ENCODE measurements around the gene MCFD2.
A peak's percentile ranks its signal among the peaks of the same experiment; 100 is the strongest.

MCFD2 gene

DNA sequence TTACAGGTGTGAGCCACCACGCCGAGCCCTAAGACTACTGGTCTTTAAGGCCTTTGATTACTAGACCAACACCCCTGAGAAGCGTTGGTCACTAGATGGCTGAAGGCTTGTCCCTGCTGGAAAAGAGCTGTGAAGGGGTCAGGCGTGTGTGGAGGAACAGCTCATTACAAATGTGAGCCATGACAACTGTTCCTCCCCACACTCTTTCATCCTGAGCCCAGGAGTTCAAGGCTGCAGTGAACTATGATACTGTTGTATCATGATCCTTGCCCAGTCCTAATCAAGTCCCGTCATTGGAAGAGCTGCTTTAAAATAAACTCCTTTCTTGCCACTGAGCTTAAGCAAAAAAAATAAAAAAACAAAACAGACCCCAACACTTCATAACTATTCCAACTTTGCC, 19.5 kb upstream of the MCFD2 start:
- no peak for TF ChIP-seq POLR2A (IDR thresholded peaks at IDR 0.05; ENCODE audit: low read depth, low read length)
- TF ChIP-seq POLR2AphosphoS5 (IDR thresholded peaks at IDR 0.05; ENCODE audit: low read depth, low read length), result no peak
- TF ChIP-seq TAF1 (IDR thresholded peaks at IDR 0.05; ENCODE audit: borderline replicate concordance, low read depth, low read length), result no peak
- no peak for DNase-seq (ENCODE audit: insufficient read length)
- no peak for FAIRE-seq

DNA sequence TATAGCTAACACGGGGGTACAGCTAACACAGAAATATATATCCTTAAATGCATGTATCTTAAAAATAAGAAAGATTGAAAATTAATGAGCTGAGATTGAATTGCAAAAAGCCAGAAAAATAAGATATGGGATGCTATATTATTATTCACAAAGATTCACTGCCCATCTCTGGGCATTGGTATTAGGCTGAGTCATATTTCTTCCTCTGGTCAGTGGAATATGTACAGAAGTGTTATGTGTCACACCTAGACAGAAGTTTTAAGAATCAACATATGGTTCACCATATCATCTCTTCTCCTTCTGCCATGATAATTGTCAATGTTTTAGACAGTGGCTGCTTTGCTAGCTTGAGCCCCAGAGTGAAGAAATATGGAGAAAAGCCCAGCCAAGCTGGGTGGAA, 14.0 kb upstream of the MCFD2 start:
- FAIRE-seq (no peak), DNase-seq (ENCODE audit: insufficient read length) (no peak)
- TF ChIP-seq POLR2AphosphoS5 (IDR thresholded peaks at IDR 0.05; ENCODE audit: low read depth, low read length) (no peak), TAF1 (IDR thresholded peaks at IDR 0.05; ENCODE audit: borderline replicate concordance, low read depth, low read length) (no peak), POLR2A (IDR thresholded peaks at IDR 0.05; ENCODE audit: low read depth, low read length) (no peak)

- TF ChIP-seq POLR2AphosphoS5 (IDR thresholded peaks at IDR 0.05; ENCODE audit: low read depth, low read length) (no peak), POLR2A (IDR thresholded peaks at IDR 0.05; ENCODE audit: low read depth, low read length) (no peak), TAF1 (IDR thresholded peaks at IDR 0.05; ENCODE audit: borderline replicate concordance, low read depth, low read length) (no peak)
- FAIRE-seq (no peak), DNase-seq (ENCODE audit: insufficient read length) (no peak)
Measured at GRCh38 chr2:46926863-46927262, 11.3 kb upstream of the MCFD2 start.

DNA sequence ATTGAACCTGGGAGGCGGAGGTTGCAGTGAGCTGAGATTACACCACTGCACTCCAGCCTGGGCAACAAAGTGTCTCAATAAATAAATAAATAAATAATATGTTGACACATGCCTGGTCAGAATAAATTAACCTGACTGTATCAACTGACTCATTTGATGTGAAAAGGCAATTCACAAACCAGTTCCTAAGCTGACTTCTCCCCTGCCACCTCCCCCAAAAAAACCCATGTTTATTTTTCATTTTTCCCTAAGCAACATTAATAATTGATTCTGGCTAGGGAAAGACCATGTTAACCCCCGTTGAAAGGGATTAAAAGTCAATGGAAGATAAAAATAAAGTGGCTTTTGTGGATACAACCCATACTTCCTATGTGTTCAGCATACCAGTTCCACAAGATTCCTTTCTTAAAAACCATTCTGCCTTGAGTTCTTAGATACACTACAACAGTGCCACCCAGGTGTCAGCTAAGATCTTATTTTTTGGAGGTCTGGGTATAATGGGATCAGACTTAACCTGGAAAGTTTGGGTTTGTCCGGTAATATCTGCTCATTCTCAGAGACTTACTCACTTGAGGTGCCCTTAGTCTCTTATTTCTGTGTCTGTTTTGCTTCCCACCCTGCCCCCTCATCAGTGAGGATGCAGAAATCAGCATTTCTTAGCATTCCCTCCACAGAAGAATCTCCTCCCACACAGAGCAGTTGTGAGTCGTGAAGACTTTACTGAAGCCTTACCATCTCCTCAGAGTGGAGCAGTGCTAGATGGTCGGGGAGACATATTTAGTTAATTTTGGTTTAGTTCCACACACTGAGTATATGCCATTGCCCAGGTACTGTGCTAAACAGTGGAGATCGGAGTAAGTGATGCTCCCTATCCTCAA, 10.1 kb upstream of the MCFD2 start:
- no peak for DNase-seq (ENCODE audit: insufficient read length)
- no peak for FAIRE-seq
- TF ChIP-seq TAF1 (IDR thresholded peaks at IDR 0.05; ENCODE audit: borderline replicate concordance, low read depth, low read length), result no peak
- no peak for TF ChIP-seq POLR2AphosphoS5 (IDR thresholded peaks at IDR 0.05; ENCODE audit: low read depth, low read length)
- no peak for TF ChIP-seq POLR2A (IDR thresholded peaks at IDR 0.05; ENCODE audit: low read depth, low read length)

- TF ChIP-seq POLR2A (IDR thresholded peaks at IDR 0.05; ENCODE audit: low read depth, low read length) (no peak), TAF1 (IDR thresholded peaks at IDR 0.05; ENCODE audit: borderline replicate concordance, low read depth, low read length) (no peak), POLR2AphosphoS5 (IDR thresholded peaks at IDR 0.05; ENCODE audit: low read depth, low read length) (no peak)
- FAIRE-seq, result no peak
- no peak for DNase-seq (ENCODE audit: insufficient read length)
Measured at GRCh38 chr2:46924608-46925007, 9.0 kb upstream of the MCFD2 start.

DNA sequence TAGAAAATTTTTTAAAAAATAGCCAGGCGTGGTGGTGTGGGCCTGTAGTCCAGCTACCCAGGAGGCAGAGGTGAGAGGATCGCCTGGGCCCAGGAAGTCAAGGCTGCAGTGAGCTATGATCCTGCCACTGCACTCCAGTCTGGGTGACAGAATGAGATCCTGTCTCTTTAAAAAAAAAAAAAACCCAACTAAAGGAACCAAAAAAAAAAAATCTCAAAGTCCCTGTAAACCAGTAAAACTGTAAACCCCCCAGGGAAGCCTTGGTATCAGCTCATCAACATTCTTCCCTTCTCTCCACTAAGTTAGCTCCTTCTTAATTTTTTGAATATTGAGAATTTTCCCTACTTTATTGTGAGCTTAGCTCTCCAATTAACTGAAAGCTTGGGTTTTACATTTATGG, 8.4 kb upstream of the MCFD2 start:
- no peak for FAIRE-seq
- DNase-seq (ENCODE audit: insufficient read length), result no peak
- TF ChIP-seq POLR2AphosphoS5 (IDR thresholded peaks at IDR 0.05; ENCODE audit: low read depth, low read length), result no peak
- TF ChIP-seq TAF1 (IDR thresholded peaks at IDR 0.05; ENCODE audit: borderline replicate concordance, low read depth, low read length), result no peak
- TF ChIP-seq POLR2A (IDR thresholded peaks at IDR 0.05; ENCODE audit: low read depth, low read length), result no peak

GRCh38 chr2:46923041-46923528, 7.5 kb upstream of the MCFD2 start:
- FAIRE-seq, result no peak
- no peak for TF ChIP-seq TAF1 (IDR thresholded peaks at IDR 0.05; ENCODE audit: borderline replicate concordance, low read depth, low read length)
- TF ChIP-seq POLR2AphosphoS5 (IDR thresholded peaks at IDR 0.05; ENCODE audit: low read depth, low read length), result no peak
- no peak for TF ChIP-seq POLR2A (IDR thresholded peaks at IDR 0.05; ENCODE audit: low read depth, low read length)
- no peak for DNase-seq (ENCODE audit: insufficient read length)

DNA sequence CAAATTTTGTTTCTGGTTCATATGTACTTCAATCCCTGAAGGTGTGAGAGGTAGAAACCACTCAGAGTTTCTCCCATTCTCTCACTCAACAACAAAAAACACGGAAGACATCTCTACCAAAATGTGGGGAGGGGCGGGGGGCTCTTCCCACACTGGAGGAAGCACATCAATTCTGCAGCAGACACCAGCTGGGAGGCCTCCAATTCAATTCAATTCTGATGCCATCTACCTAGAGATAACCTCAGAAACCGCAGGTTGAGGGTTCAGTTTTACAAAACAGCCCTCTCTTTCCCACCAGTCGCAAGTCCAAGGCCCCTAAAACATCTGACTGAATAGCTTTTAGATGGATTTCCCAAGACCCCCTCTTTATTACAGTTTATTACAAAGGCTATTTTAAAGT, 7.0 kb upstream of the MCFD2 start:
- TF ChIP-seq POLR2A (IDR thresholded peaks at IDR 0.05; ENCODE audit: low read depth, low read length) (no peak), POLR2AphosphoS5 (IDR thresholded peaks at IDR 0.05; ENCODE audit: low read depth, low read length) (no peak), TAF1 (IDR thresholded peaks at IDR 0.05; ENCODE audit: borderline replicate concordance, low read depth, low read length) (no peak)
- DNase-seq (ENCODE audit: insufficient read length) (no peak), FAIRE-seq (no peak)

DNA sequence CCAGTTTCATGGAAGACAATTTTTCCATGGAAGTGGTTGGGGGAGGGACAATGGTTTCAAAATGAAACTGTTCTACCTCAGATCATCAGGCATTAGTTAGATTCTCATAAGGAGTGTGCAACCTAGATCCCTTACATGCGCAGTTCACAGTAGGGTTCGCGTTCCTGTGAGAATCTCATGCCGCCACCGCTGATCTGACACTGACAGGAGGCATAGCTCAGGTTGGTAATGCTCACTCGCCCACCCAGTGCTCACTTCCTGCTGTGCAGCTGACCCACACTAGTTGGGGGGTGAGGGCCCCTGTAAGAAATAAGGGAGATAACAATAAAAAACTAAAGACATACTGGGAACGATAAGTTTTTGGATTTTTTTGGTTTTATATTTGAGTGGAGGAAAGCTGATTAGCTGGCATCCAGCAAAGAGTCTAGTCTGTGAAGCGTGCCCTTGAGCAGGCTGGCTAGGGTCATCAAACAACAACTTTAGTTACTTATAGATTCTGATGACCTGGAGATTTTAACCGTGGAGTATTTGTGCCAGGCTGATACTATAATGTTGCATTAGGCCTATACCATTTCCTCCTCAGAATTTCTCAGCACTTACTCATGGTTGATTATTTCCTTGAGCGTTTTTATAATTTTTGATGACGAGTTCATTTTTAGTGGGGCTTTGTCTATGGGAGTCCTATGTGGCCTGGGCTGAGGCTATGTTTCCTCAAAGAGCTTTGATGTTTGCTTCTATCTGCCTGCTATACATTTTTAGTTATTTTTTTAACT, 6.3 kb upstream of the MCFD2 start:
- TF ChIP-seq POLR2A (IDR thresholded peaks at IDR 0.05; ENCODE audit: low read depth, low read length) (no peak), TAF1 (IDR thresholded peaks at IDR 0.05; ENCODE audit: borderline replicate concordance, low read depth, low read length) (no peak), POLR2AphosphoS5 (IDR thresholded peaks at IDR 0.05; ENCODE audit: low read depth, low read length) (no peak)
- FAIRE-seq, result no peak

DNA sequence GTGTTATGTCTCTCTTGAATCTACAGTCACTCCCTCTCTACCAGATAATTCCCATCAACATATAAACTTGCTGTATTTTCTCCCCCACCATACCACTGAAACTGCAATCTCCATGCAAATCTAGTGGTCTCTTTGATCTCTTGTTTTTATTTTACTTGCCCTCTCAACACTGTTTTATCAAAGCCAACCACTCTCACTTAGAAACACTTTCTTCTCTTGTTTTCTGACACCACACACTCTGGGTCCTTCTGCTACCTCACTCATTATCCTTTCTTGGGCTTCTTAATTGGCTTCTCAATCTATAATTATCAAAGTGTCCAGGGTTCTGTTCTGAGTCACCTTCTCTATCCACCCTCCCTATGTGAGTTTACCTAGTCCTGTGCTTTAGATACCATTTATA, 2.0 kb upstream of the MCFD2 start:
- FAIRE-seq (no peak), DNase-seq (ENCODE audit: insufficient read length) (no peak)
- TF ChIP-seq TAF1 (IDR thresholded peaks at IDR 0.05; ENCODE audit: borderline replicate concordance, low read depth, low read length) (no peak), POLR2AphosphoS5 (IDR thresholded peaks at IDR 0.05; ENCODE audit: low read depth, low read length) (no peak), POLR2A (IDR thresholded peaks at IDR 0.05; ENCODE audit: low read depth, low read length) (no peak)

More for the DNA sequence above, 6.3 kb upstream of the MCFD2 start:
- DNase-seq (ENCODE audit: insufficient read length), result no peak

- TF ChIP-seq POLR2AphosphoS5 (IDR thresholded peaks at IDR 0.05; ENCODE audit: low read depth, low read length), result no peak
- peak; percentile 78 for TF ChIP-seq POLR2A (IDR thresholded peaks at IDR 0.05; ENCODE audit: low read depth, low read length)
- no peak for TF ChIP-seq TAF1 (IDR thresholded peaks at IDR 0.05; ENCODE audit: borderline replicate concordance, low read depth, low read length)
- FAIRE-seq (peak; percentile 30), DNase-seq (ENCODE audit: insufficient read length) (peak; percentile 81)
Measured at GRCh38 chr2:46915811-46916630, 415 bp upstream of the MCFD2 start.

Data from GM12892 (cell line).